ENCODE data around the gene GABRG2.

DNA sequence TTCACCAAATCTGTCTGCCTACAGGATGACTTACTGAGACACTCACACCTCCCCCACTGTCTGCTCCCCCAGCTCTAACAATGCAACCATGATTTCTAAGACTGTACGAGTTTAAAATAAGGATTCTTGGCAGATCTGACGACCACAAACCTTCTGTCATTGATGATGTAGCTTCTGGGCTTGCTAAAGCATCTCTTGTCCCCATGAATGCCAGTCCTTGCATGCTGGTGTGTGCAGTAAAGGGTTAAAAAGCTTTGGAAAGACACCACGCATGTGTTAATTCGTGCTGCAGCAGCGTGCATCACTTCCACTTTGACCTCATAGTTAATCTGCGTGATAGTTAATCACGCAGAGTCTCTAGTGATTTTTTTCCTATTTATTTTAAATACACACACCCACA, 411 bp upstream of the GABRG2 start:
- TF ChIP-seq POLR2AphosphoS5 (IDR thresholded peaks at IDR 0.05; ENCODE audit: low read depth) = no peak
- TF ChIP-seq, protein P1, sequence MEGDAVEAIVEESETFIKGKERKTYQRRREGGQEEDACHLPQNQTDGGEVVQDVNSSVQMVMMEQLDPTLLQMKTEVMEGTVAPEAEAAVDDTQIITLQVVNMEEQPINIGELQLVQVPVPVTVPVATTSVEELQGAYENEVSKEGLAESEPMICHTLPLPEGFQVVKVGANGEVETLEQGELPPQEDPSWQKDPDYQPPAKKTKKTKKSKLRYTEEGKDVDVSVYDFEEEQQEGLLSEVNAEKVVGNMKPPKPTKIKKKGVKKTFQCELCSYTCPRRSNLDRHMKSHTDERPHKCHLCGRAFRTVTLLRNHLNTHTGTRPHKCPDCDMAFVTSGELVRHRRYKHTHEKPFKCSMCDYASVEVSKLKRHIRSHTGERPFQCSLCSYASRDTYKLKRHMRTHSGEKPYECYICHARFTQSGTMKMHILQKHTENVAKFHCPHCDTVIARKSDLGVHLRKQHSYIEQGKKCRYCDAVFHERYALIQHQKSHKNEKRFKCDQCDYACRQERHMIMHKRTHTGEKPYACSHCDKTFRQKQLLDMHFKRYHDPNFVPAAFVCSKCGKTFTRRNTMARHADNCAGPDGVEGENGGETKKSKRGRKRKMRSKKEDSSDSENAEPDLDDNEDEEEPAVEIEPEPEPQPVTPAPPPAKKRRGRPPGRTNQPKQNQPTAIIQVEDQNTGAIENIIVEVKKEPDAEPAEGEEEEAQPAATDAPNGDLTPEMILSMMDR (IDR thresholded peaks at IDR 0.05; ENCODE audit: insufficient read depth, low read length) = no peak
- TF ChIP-seq, protein P2, sequence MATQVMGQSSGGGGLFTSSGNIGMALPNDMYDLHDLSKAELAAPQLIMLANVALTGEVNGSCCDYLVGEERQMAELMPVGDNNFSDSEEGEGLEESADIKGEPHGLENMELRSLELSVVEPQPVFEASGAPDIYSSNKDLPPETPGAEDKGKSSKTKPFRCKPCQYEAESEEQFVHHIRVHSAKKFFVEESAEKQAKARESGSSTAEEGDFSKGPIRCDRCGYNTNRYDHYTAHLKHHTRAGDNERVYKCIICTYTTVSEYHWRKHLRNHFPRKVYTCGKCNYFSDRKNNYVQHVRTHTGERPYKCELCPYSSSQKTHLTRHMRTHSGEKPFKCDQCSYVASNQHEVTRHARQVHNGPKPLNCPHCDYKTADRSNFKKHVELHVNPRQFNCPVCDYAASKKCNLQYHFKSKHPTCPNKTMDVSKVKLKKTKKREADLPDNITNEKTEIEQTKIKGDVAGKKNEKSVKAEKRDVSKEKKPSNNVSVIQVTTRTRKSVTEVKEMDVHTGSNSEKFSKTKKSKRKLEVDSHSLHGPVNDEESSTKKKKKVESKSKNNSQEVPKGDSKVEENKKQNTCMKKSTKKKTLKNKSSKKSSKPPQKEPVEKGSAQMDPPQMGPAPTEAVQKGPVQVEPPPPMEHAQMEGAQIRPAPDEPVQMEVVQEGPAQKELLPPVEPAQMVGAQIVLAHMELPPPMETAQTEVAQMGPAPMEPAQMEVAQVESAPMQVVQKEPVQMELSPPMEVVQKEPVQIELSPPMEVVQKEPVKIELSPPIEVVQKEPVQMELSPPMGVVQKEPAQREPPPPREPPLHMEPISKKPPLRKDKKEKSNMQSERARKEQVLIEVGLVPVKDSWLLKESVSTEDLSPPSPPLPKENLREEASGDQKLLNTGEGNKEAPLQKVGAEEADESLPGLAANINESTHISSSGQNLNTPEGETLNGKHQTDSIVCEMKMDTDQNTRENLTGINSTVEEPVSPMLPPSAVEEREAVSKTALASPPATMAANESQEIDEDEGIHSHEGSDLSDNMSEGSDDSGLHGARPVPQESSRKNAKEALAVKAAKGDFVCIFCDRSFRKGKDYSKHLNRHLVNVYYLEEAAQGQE (IDR thresholded peaks at IDR 0.05; ENCODE audit: insufficient replicate concordance, low read depth) = no peak

Data from HL-60 (cell line).